ENCODE results near the gene GDF9. TPM values are rescaled to one million over a fixed set of nuclear protein-coding genes. Genes with fewer than 3 reads are reported as not detected.

Gene GDF9, protein sequence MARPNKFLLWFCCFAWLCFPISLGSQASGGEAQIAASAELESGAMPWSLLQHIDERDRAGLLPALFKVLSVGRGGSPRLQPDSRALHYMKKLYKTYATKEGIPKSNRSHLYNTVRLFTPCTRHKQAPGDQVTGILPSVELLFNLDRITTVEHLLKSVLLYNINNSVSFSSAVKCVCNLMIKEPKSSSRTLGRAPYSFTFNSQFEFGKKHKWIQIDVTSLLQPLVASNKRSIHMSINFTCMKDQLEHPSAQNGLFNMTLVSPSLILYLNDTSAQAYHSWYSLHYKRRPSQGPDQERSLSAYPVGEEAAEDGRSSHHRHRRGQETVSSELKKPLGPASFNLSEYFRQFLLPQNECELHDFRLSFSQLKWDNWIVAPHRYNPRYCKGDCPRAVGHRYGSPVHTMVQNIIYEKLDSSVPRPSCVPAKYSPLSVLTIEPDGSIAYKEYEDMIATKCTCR
- total RNA-seq = under 1 TPM; 0.33 to 0.64 (median 0.44) TPM

DNA sequence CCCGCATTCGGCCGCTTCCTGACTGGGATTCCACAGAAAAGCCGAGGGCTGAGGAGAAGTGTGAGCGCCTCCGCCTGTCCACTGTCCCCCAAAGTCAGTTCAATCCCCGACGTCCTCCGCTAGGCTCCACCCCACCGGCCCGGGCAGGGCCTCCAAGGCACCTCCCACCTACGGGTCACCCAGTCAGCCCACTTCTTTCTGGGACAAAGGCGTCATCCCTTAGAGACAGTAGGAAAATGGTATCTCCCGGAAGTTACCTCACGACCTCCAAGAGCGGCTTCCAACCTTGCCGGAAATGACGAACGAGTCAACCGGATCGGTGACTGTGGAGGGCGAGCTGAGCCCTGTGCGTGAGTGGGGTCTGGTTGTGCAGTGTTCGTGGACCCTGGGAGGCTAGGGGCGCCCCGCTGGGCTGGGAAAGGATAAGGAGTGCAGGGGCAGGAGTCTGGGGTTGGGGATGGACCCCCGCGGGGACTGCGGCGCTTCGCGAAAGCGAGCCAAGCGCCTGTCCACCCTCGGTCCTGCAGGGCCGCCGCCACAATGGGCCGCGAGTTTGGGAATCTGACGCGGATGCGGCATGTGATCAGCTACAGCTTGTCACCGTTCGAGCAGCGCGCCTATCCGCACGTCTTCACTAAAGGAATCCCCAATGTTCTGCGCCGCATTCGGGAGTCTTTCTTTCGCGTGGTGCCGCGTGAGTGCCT is at the start of gene GDF9, which contains the start of gene UQCRQ:
GDF9 (minus strand) TSS at position 128 of the 704 bp plus-strand sequence. CDS start 1,936 bp downstream, outside the sequence.
UQCRQ (plus strand) TSS at position 301 of the 704 bp plus-strand sequence; CDS start at position 541, 240 bp downstream.
- Histone ChIP-seq H3K4me1 (peaks cover 0 to 9% of the 10 kb centered on the region in 2 donors), H3K4me3 (peak within 1 kb of the TSS; percentile 76 to 96 (median 80)), H3K9me3 (no peaks in the 10 kb centered on the region), H3K27ac (peak within 1 kb of the TSS; percentile 95), H3K36me3 (no peaks in the 10 kb centered on the region), H3K27me3 (no peaks in the 10 kb centered on the region)
- peak; percentile 89 to 97 for DNase-seq (ENCODE audit: low spot score in 2 of 2)
- intact Hi-C loops (cut with DNase I; ENCODE audit: low total_unique reads) = loop anchor here (1.0 kb wide), 1 partner anchor 13 kb away; no protein-coding TSS in a partner anchor
- TF ChIP-seq POLR2A (IDR thresholded peaks at IDR 0.05) (peak; percentile 74), POLR2AphosphoS5 (IDR thresholded peaks at IDR 0.05) (peak; percentile 91 to 95 (median 93))
- TF ChIP-seq, protein P1, sequence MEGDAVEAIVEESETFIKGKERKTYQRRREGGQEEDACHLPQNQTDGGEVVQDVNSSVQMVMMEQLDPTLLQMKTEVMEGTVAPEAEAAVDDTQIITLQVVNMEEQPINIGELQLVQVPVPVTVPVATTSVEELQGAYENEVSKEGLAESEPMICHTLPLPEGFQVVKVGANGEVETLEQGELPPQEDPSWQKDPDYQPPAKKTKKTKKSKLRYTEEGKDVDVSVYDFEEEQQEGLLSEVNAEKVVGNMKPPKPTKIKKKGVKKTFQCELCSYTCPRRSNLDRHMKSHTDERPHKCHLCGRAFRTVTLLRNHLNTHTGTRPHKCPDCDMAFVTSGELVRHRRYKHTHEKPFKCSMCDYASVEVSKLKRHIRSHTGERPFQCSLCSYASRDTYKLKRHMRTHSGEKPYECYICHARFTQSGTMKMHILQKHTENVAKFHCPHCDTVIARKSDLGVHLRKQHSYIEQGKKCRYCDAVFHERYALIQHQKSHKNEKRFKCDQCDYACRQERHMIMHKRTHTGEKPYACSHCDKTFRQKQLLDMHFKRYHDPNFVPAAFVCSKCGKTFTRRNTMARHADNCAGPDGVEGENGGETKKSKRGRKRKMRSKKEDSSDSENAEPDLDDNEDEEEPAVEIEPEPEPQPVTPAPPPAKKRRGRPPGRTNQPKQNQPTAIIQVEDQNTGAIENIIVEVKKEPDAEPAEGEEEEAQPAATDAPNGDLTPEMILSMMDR (IDR thresholded peaks at IDR 0.05) = no peak

DNA sequence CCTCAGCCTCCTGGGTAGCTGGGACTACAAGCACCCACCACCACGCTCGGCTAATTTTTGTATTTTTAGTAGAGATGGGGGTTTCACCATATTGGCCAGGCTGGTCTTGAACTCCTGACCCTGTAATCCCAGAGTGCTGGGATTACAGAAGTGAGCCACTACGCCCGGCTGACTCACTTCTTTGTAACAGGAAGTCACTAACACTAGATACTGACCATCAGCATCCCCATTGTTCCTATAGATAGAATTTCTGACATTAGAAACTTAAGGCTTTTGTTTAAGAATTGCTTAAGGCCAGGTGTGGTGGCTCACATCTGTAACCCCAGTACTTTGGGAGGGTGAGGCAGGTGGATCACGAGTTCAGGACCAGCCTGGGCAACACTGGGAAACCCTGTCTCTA is 49.4 kb upstream of the GDF9 start:
- intact Hi-C loops (cut with DNase I; ENCODE audit: low total_unique reads) = no loop called here
- no peaks in the 10 kb centered on the region for H3K27me3 ChIP-seq
- TF ChIP-seq, protein P1 (IDR thresholded peaks at IDR 0.05) = no peak
- TF ChIP-seq POLR2AphosphoS5 (IDR thresholded peaks at IDR 0.05) (no peak), POLR2A (IDR thresholded peaks at IDR 0.05) (no peak)
- DNase-seq (ENCODE audit: low spot score in 2 of 2) = no peak
- H3K4me3 ChIP-seq = no peak overlapping the region
- no peaks in the 10 kb centered on the region for H3K9me3 ChIP-seq
- H3K27ac ChIP-seq = no peak overlapping the region
- no peaks in the 10 kb centered on the region for H3K36me3 ChIP-seq
- H3K4me1 ChIP-seq = no peaks in the 10 kb centered on the region

DNA sequence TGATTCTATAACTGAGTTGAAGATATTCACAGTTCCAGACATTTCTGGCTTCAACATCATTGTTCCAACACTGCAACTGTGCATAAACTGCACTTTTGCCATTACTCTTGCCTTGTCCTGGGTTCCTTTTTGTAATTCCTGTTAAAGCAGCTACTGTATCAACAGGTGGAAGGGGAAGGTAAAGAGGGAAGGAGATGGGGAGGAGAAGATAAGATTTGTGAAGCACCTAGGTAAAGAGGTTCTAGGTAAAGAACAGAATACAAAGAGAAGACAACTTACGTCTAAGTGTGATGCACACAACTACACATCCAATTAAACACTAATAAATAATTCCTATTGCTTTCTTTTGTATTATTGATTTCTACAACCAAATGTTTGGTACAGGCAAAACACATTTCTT is 43.4 kb upstream of the GDF9 start:
- DNase-seq (ENCODE audit: low spot score in 2 of 2) = no peak
- Histone ChIP-seq H3K9me3 (no peaks in the 10 kb centered on the region), H3K27me3 (no peaks in the 10 kb centered on the region), H3K36me3 (no peaks in the 10 kb centered on the region), H3K4me3 (no peak overlapping the region), H3K4me1 (no peaks in the 10 kb centered on the region), H3K27ac (no peak overlapping the region)
- intact Hi-C loops (cut with DNase I; ENCODE audit: low total_unique reads) = no loop called here
- TF ChIP-seq, protein P1 (IDR thresholded peaks at IDR 0.05) = no peak
- TF ChIP-seq POLR2AphosphoS5 (IDR thresholded peaks at IDR 0.05) (no peak), POLR2A (IDR thresholded peaks at IDR 0.05) (no peak)

DNA sequence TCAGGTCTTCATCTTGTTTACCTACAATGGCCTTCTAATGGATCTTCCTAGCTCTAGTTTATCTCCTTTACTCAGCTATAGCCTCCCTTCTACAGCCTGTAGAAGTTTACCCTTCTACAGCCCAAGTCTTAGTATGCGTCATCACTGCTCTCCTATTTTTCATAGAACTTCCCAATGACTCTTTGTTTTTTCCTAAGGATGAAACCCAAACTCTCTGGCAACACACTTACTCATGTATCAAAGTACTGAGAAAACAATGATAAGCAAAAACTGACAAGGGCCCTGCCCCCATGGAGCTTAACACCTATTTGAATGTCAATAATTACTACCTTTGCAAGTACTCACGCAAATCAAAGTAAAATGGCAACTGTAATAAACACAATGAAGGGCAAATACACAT is 40.9 kb upstream of the GDF9 start:
- H3K9me3 ChIP-seq = no peaks in the 10 kb centered on the region
- no peak for DNase-seq (ENCODE audit: low spot score in 2 of 2)
- TF ChIP-seq POLR2AphosphoS5 (IDR thresholded peaks at IDR 0.05) (no peak), POLR2A (IDR thresholded peaks at IDR 0.05) (no peak)
- TF ChIP-seq, protein P1 (IDR thresholded peaks at IDR 0.05) = no peak
- intact Hi-C loops (cut with DNase I; ENCODE audit: low total_unique reads) = no loop called here
- no peak overlapping the region for H3K4me3 ChIP-seq
- H3K36me3 ChIP-seq = no peaks in the 10 kb centered on the region
- H3K27ac ChIP-seq = no peak overlapping the region
- H3K4me1 ChIP-seq = no peaks in the 10 kb centered on the region
- H3K27me3 ChIP-seq = no peaks in the 10 kb centered on the region

All from breast epithelium (tissue), 4 donors.